A673 (cell line): ENCODE measurements around the gene NFASC. TPM values are rescaled to one million over a fixed set of nuclear protein-coding genes. Genes with fewer than 3 reads are reported as not detected.

Experiments
- BruUV-seq: library from RNA; stranded (reverse); fragments of 400-500 nt; replicated peaks from 2 replicates; lab custom pipeline; 2021; lab: Mats Ljungman, UMichigan
- CTCF ChIA-PET: fragments of 300-600 bp; sonication (Branson Sonifier 250); formaldehyde crosslinking; loops from one replicate; lab custom pipeline; 2022; ENCODE audit warnings: antibody characterized with exemption; lab: Charles Lee
- POLR2A ChIA-PET: fragments of 300-600 bp; sonication (Branson Sonifier 250); formaldehyde crosslinking; loops from one replicate; lab custom pipeline; 2022; ENCODE audit warnings: antibody characterized with exemption; ENCODE audit not compliant: low non-redundant PET; lab: Charles Lee
- DNase-seq: peaks from one replicate; pipeline ENCODE4 v3.0.0-alpha.2; 2015; ENCODE audit warnings: low spot score
- H3K27ac ChIP-seq: fragments of 200-600 bp; sonication (generic); 2 replicates; pipeline ENCODE4 v1.5.1; 2016; ENCODE audit warnings: mixed run types, low read depth, mild to moderate bottlenecking, mixed read lengths, antibody characterized with exemption, low read length; ENCODE audit not compliant: poor library complexity, severe bottlenecking
- H3K27me3 ChIP-seq: fragments of 200-600 bp; sonication (generic); replicated peaks from 2 replicates; pipeline ENCODE4 v1.6.1; 2017; ENCODE audit warnings: mixed run types, low read depth, mild to moderate bottlenecking, mixed read lengths, antibody characterized with exemption, low read length; ENCODE audit not compliant: insufficient read depth, poor library complexity
- H3K36me3 ChIP-seq: fragments of 200-600 bp; sonication (generic); 2 replicates; pipeline ENCODE4 v1.6.1; 2016; ENCODE audit warnings: mixed run types, mild to moderate bottlenecking, mixed read lengths, antibody characterized with exemption, low read length; ENCODE audit not compliant: insufficient read depth, poor library complexity, severe bottlenecking
- H3K4me1 ChIP-seq: fragments of 200-600 bp; sonication (generic); 2 replicates; pipeline ENCODE4 v1.6.1; 2017; ENCODE audit warnings: mixed run types, mild to moderate bottlenecking, mixed read lengths, antibody characterized with exemption, low read length; ENCODE audit not compliant: insufficient read depth, poor library complexity, severe bottlenecking
- H3K4me3 ChIP-seq: fragments of 200-600 bp; sonication (generic); 2 replicates; pipeline ENCODE4 v1.5.1; 2016; ENCODE audit warnings: low read depth, mixed run types, mild to moderate bottlenecking, mixed read lengths, low read length; ENCODE audit not compliant: poor library complexity, severe bottlenecking
- H3K9me3 ChIP-seq: fragments of 200-600 bp; sonication (generic); 2 replicates; pipeline ENCODE4 v1.6.1; 2016; ENCODE audit warnings: mixed run types, low read depth, mild to moderate bottlenecking, mixed read lengths, antibody characterized with exemption, low read length; ENCODE audit not compliant: poor library complexity, severe bottlenecking
- CTCF ChIP-seq: fragments of 300-800, 200-600 bp; sonication (generic); conservative IDR thresholded peaks from 2 replicates; pipeline ENCODE4 v1.5.1; 2017; ENCODE audit warnings: low read depth, mild to moderate bottlenecking, antibody characterized with exemption, low read length, moderate library complexity, mixed read lengths
- EZH2 ChIP-seq: fragments of 200-600 bp; sonication (generic); IDR thresholded peaks from 2 replicates; pipeline ENCODE4 v1.6.1; 2017; ENCODE audit warnings: borderline replicate concordance, low read depth, mild to moderate bottlenecking, mixed read lengths, antibody characterized with exemption, low read length; ENCODE audit not compliant: poor library complexity, severe bottlenecking
- intact Hi-C: fragments of 100-400 bp; cut with micrococcal nuclease; formaldehyde crosslinking; loops from one replicate; pipeline ENCODE4 v1.10.0; 2022; ENCODE audit not compliant: unreplicated experiment
- total RNA-seq: library from RNA; stranded (reverse); gene quantifications from 2 replicates; pipeline ENCODE4 v1.2.3, GENCODE V29; 2021

Gene NFASC
- total RNA-seq, 1 experiment from 2014 or later: 0.24 TPM

- intact Hi-C loops: no loop called here
- H3K27ac ChIP-seq: no peak overlapping the region
- ChIA-PET CTCF (no interaction called here), POLR2A (no interaction called here)
- H3K9me3 ChIP-seq: no peaks in the 10 kb centered on the region
- no TSS peak for BruUV-seq
- peaks cover 26% of the 10 kb centered on the region for H3K27me3 ChIP-seq
- no peak overlapping the region for H3K4me3 ChIP-seq
- peak; percentile 64 for DNase-seq
- no peaks in the 10 kb centered on the region for H3K36me3 ChIP-seq
- TF ChIP-seq CTCF: no peak
- TF ChIP-seq EZH2: no peak
- no peaks in the 10 kb centered on the region for H3K4me1 ChIP-seq
These were observed 33.1 kb upstream of the NFASC start for GRCh38 chr1:204837440-204838084.

GRCh38 chr1:204841316-204841715 lies 29.3 kb upstream of the NFASC start:
- no TSS peak for BruUV-seq
- ChIA-PET CTCF (no interaction called here), POLR2A (no interaction called here)
- TF ChIP-seq EZH2 (no peak), CTCF (no peak)
- H3K9me3 ChIP-seq: no peaks in the 10 kb centered on the region
- H3K4me1 ChIP-seq: no peaks in the 10 kb centered on the region
- H3K27me3 ChIP-seq: peaks cover 6% of the 10 kb centered on the region
- no peak overlapping the region for H3K27ac ChIP-seq
- intact Hi-C loops: no loop called here
- no peak for DNase-seq
- H3K36me3 ChIP-seq: no peaks in the 10 kb centered on the region
- no peak overlapping the region for H3K4me3 ChIP-seq

- TF ChIP-seq EZH2: no peak
- no peak for TF ChIP-seq CTCF
- Histone ChIP-seq H3K27me3 (peaks cover under 1% of the 10 kb centered on the region), H3K9me3 (no peaks in the 10 kb centered on the region), H3K36me3 (no peaks in the 10 kb centered on the region), H3K4me3 (no peak overlapping the region), H3K27ac (no peak overlapping the region), H3K4me1 (no peaks in the 10 kb centered on the region)
- POLR2A ChIA-PET: no interaction called here
- no peak for DNase-seq
- CTCF ChIA-PET: no interaction called here
- intact Hi-C loops: no loop called here
- no TSS peak for BruUV-seq
These were observed 28.9 kb upstream of the NFASC start for GRCh38 chr1:204841798-204842197.
